Measurements from ENCODE around the gene CCR5.

CCR5 gene

GRCh38 chr3:46369151-46369550 is 1.6 kb upstream of the CCR5 start (continued):
- TF ChIP-seq PRDM2 (tag by site-specific recombination; IDR thresholded peaks at IDR 0.05; ENCODE audit: borderline replicate concordance) (no peak), PRDM6 (tag by site-specific recombination; IDR thresholded peaks at IDR 0.05) (no peak), SALL2 (tag by site-specific recombination; IDR thresholded peaks at IDR 0.05; ENCODE audit: borderline replicate concordance) (no peak), ZNF157 (tag by site-specific recombination; IDR thresholded peaks at IDR 0.05) (no peak), ZBTB26 (tag by site-specific recombination; optimal IDR thresholded peaks at IDR 0.05) (no peak), ZEB2 (tag by site-specific recombination; IDR thresholded peaks at IDR 0.05) (no peak)

- no peaks in the 10 kb centered on the region for H3K36me3 ChIP-seq (ENCODE audit: control insufficient read depth in 2 of 2, insufficient read depth in 1 of 2, low read length in 2 of 2)
- no peak for TF ChIP-seq ZNF274 (IDR thresholded peaks at IDR 0.05; ENCODE audit: low read length)
- TF ChIP-seq ZNF274 (tag by site-specific recombination; IDR thresholded peaks at IDR 0.05; ENCODE audit: borderline replicate concordance): no peak
- TF ChIP-seq ZNF132 (tag by site-specific recombination; IDR thresholded peaks at IDR 0.05; ENCODE audit: borderline replicate concordance): no peak
- TF ChIP-seq PRDM6 (tag by site-specific recombination; IDR thresholded peaks at IDR 0.05): no peak
- no peak for TF ChIP-seq WT1 (tag by site-specific recombination; IDR thresholded peaks at IDR 0.05)
- TF ChIP-seq ZNF302 (tag by site-specific recombination; IDR thresholded peaks at IDR 0.05; ENCODE audit: low read depth): no peak
- TF ChIP-seq ZNF677 (tag by site-specific recombination; IDR thresholded peaks at IDR 0.05): no peak
- TF ChIP-seq PATZ1 (tag by site-specific recombination; IDR thresholded peaks at IDR 0.05): no peak
- no peak for TF ChIP-seq ZNF280C (tag by site-specific recombination; IDR thresholded peaks at IDR 0.05)
- TF ChIP-seq ZNF133 (tag by site-specific recombination; IDR thresholded peaks at IDR 0.05): no peak
- TF ChIP-seq ZNF629 (tag by site-specific recombination; IDR thresholded peaks at IDR 0.05): no peak
- TF ChIP-seq ZNF398 (tag by site-specific recombination; IDR thresholded peaks at IDR 0.05): no peak
- TF ChIP-seq ZFP3 (tag by site-specific recombination; IDR thresholded peaks at IDR 0.05; ENCODE audit: low read depth): no peak
- no peak for TF ChIP-seq GFI1B (tag by site-specific recombination; IDR thresholded peaks at IDR 0.05)
These were observed 1.0 kb upstream of the CCR5 start for GRCh38 chr3:46369675-46370132.

More at GRCh38 chr3:46369675-46370132, 1.0 kb upstream of the CCR5 start:
- Histone ChIP-seq H3K4me1 (ENCODE audit: control insufficient read depth, insufficient read depth, low read length) (no peaks in the 10 kb centered on the region), H3K4me3 (ENCODE audit: low read depth, low read length) (no peak overlapping the region), H3K9me3 (ENCODE audit: control insufficient read depth, insufficient read depth, low read depth, low read length) (no peaks in the 10 kb centered on the region), H3K27ac (ENCODE audit: extremely low read depth, low read depth, low read length) (no peak overlapping the region)
- POLR2A ChIA-PET: no interaction called here
- CTCF ChIA-PET: interaction anchor here (0.9 to 4.6 kb wide), 6 partner anchors 9 to 431 kb away, joined by 3 to 21 read pairs (median 6); no protein-coding TSS in a partner anchor
